DND-41 (cell line): ENCODE data around the gene PLCB4.

Source experiments
- ATAC-seq: fragments of 200-7000 bp; cut with Tn5 transposase; 3 replicates; pipeline ENCODE4 v1.9.1; 2021; ENCODE audit warnings: low read depth; ENCODE audit not compliant: insufficient read depth
- DNase-seq: peaks from one replicate; pipeline ENCODE4 v3.0.0-alpha.2; 2020
- H2AFZ ChIP-seq: 2 replicates; pipeline ENCODE4 v1.6.0; 2012; ENCODE audit warnings: low read depth, low read length
- H3K27ac ChIP-seq: 2 replicates; pipeline ENCODE4 v1.5.1; 2012; ENCODE audit warnings: low read length, inconsistent platforms
- H3K27me3 ChIP-seq: fragments of 200-600 bp; sonication (generic); 2 replicates; pipeline ENCODE4 v1.6.0; 2012; ENCODE audit warnings: low read length, mild to moderate bottlenecking, inconsistent platforms; ENCODE audit not compliant: insufficient read depth, poor library complexity
- H3K36me3 ChIP-seq: 2 replicates; pipeline ENCODE4 v1.5.1; 2012; ENCODE audit warnings: low read length, inconsistent platforms; ENCODE audit not compliant: insufficient read depth
- H3K4me1 ChIP-seq: 2 replicates; pipeline ENCODE4 v1.5.1; 2012; ENCODE audit warnings: mild to moderate bottlenecking, low read length; ENCODE audit not compliant: insufficient read depth
- H3K4me2 ChIP-seq: 2 replicates; pipeline ENCODE4 v1.6.0; 2012; ENCODE audit warnings: mild to moderate bottlenecking, moderate library complexity, low read length, inconsistent platforms; ENCODE audit not compliant: insufficient read depth
- H3K4me3 ChIP-seq, 2 experiments: fragments of 200-600 bp in 1 of 2; shearing (Covaris generic) in 1 of 2; 2 replicates each; pipeline ENCODE4 v1.5.1; 2012 to 2016; ENCODE audit warnings: inconsistent platforms in 2 of 2, low read length in 2 of 2, mild to moderate bottlenecking in 2 of 2, low read depth in 1 of 2, moderate library complexity in 1 of 2
- H3K79me2 ChIP-seq: 2 replicates; pipeline ENCODE4 v1.6.0; 2012; ENCODE audit warnings: low read length, inconsistent platforms; ENCODE audit not compliant: insufficient read depth
- H3K9ac ChIP-seq: 2 replicates; pipeline ENCODE4 v1.6.0; 2012; ENCODE audit warnings: low read depth, mild to moderate bottlenecking, inconsistent platforms, low read length, moderate library complexity
- H3K9me3 ChIP-seq: 2 replicates; pipeline ENCODE4 v1.5.1; 2012; ENCODE audit warnings: low read length, moderate library complexity, mild to moderate bottlenecking, inconsistent platforms; ENCODE audit not compliant: insufficient read depth, severe bottlenecking
- H4K20me1 ChIP-seq: 2 replicates; pipeline ENCODE4 v1.6.0; 2012; ENCODE audit warnings: low read length; ENCODE audit not compliant: insufficient read depth
- CTCF ChIP-seq: IDR thresholded peaks from 2 replicates; pipeline ENCODE4 v1.5.1; 2012; ENCODE audit warnings: borderline replicate concordance, low read length, moderate library complexity, mild to moderate bottlenecking; ENCODE audit not compliant: poor library complexity, severe bottlenecking; ENCODE audit errors: extremely low read depth
- EZH2 ChIP-seq: IDR thresholded peaks from 3 replicates; pipeline ENCODE4 v1.6.1; 2012; ENCODE audit warnings: borderline replicate concordance, low read depth, mild to moderate bottlenecking, moderate library complexity, low read length, inconsistent platforms; ENCODE audit not compliant: severe bottlenecking

Gene PLCB4

GRCh38 chr20:9087531-9088217 is 18.8 kb downstream of the PLCB4 start:
- no peak for ATAC-seq
- Histone ChIP-seq H3K79me2 (no peaks in the 10 kb centered on the region), H3K9me3 (no peaks in the 10 kb centered on the region), H3K4me2 (no peak overlapping the region), H4K20me1 (no peaks in the 10 kb centered on the region), H3K9ac (no peak overlapping the region), H3K27ac (no peak overlapping the region), H3K27me3 (no peaks in the 10 kb centered on the region), H3K36me3 (no peaks in the 10 kb centered on the region), H3K4me1 (no peaks in the 10 kb centered on the region), H2AFZ (no peak overlapping the region), H3K4me3 (no peak overlapping the region)
- TF ChIP-seq EZH2 (no peak), CTCF (no peak)
- no peak for DNase-seq

- H4K20me1 ChIP-seq: no peaks in the 10 kb centered on the region
- no peak overlapping the region for H3K4me2 ChIP-seq
- DNase-seq (no peak), ATAC-seq (no peak)
- H3K4me1 ChIP-seq: peaks cover 9% of the 10 kb centered on the region; the same call in 1 of the 2 replicates
- H3K36me3 ChIP-seq: no peaks in the 10 kb centered on the region
- no peak for TF ChIP-seq CTCF
- TF ChIP-seq EZH2: no peak
- H3K27me3 ChIP-seq: no peaks in the 10 kb centered on the region
- no peaks in the 10 kb centered on the region for H3K79me2 ChIP-seq
- H2AFZ ChIP-seq: no peak overlapping the region
- H3K4me3 ChIP-seq: no peak overlapping the region
- no peak overlapping the region for H3K27ac ChIP-seq
- no peak overlapping the region for H3K9ac ChIP-seq
- no peaks in the 10 kb centered on the region for H3K9me3 ChIP-seq
Measured at GRCh38 chr20:9088556-9088955, 19.7 kb downstream of the PLCB4 start.

- ATAC-seq (no peak), DNase-seq (no peak)
- Histone ChIP-seq H3K4me3 (no peak overlapping the region), H3K9ac (no peak overlapping the region), H3K27me3 (no peaks in the 10 kb centered on the region), H3K4me2 (no peak overlapping the region), H3K36me3 (no peaks in the 10 kb centered on the region), H2AFZ (no peak overlapping the region), H3K27ac (no peak overlapping the region), H4K20me1 (no peaks in the 10 kb centered on the region), H3K4me1 (peaks cover 9% of the 10 kb centered on the region; the same call in 1 of the 2 replicates), H3K9me3 (no peaks in the 10 kb centered on the region), H3K79me2 (no peaks in the 10 kb centered on the region)
- TF ChIP-seq CTCF: no peak
- no peak for TF ChIP-seq EZH2
Measured at GRCh38 chr20:9092113-9092512, 23.2 kb downstream of the PLCB4 start.
